Measurements from ENCODE around the gene ZSWIM6. TPM values are rescaled to one million over a fixed set of nuclear protein-coding genes. Genes with fewer than 3 reads are reported as not detected.

ZSWIM6 gene
- total RNA-seq, 1 donor from 2014 or later = 18.1 TPM

GRCh38 chr5:61569353-61569752, 237.3 kb downstream of the ZSWIM6 start:
- no peak overlapping the region for H3K27ac ChIP-seq
- intact Hi-C loops (cut with DNase I) = no loop called here
- TF ChIP-seq CTCF (IDR thresholded peaks at IDR 0.05) = no peak
- ATAC-seq = no peak
- no peaks in the 10 kb centered on the region for H3K4me1 ChIP-seq
- H3K9me3 ChIP-seq = no peaks in the 10 kb centered on the region
- H3K27me3 ChIP-seq (ENCODE audit: low read depth) = no peaks in the 10 kb centered on the region
- DNase-seq = no peak
- H3K36me3 ChIP-seq = no peaks in the 10 kb centered on the region
- no peak overlapping the region for H3K4me3 ChIP-seq

GRCh38 chr5:61570767-61571166, 238.7 kb downstream of the ZSWIM6 start:
- Histone ChIP-seq H3K4me1 (no peaks in the 10 kb centered on the region), H3K4me3 (no peak overlapping the region), H3K9me3 (no peaks in the 10 kb centered on the region), H3K36me3 (no peaks in the 10 kb centered on the region), H3K27me3 (ENCODE audit: low read depth) (no peaks in the 10 kb centered on the region), H3K27ac (no peak overlapping the region)
- no peak for ATAC-seq
- intact Hi-C loops (cut with DNase I) = no loop called here
- no peak for TF ChIP-seq CTCF (IDR thresholded peaks at IDR 0.05)
- no peak for DNase-seq

GRCh38 chr5:61572959-61573358, 240.9 kb downstream of the ZSWIM6 start:
- no peaks in the 10 kb centered on the region for H3K4me1 ChIP-seq
- no peak overlapping the region for H3K4me3 ChIP-seq
- no peak overlapping the region for H3K27ac ChIP-seq
- no peak for DNase-seq
- H3K27me3 ChIP-seq (ENCODE audit: low read depth) = no peaks in the 10 kb centered on the region
- no peaks in the 10 kb centered on the region for H3K9me3 ChIP-seq
- H3K36me3 ChIP-seq = no peaks in the 10 kb centered on the region
- TF ChIP-seq CTCF (IDR thresholded peaks at IDR 0.05) = no peak
- intact Hi-C loops (cut with DNase I) = no loop called here
- ATAC-seq = no peak

GRCh38 chr5:61575103-61575502, 243.0 kb downstream of the ZSWIM6 start:
- no peak for ATAC-seq
- H3K27ac ChIP-seq = no peak overlapping the region
- no peaks in the 10 kb centered on the region for H3K9me3 ChIP-seq
- H3K4me1 ChIP-seq = no peaks in the 10 kb centered on the region
- DNase-seq = no peak
- no peaks in the 10 kb centered on the region for H3K27me3 ChIP-seq (ENCODE audit: low read depth)
- no peak for TF ChIP-seq CTCF (IDR thresholded peaks at IDR 0.05)
- no peaks in the 10 kb centered on the region for H3K36me3 ChIP-seq
- no peak overlapping the region for H3K4me3 ChIP-seq
- intact Hi-C loops (cut with DNase I) = no loop called here

- no peaks in the 10 kb centered on the region for H3K27me3 ChIP-seq (ENCODE audit: low read depth)
- DNase-seq (no peak), ATAC-seq (no peak)
- no peak overlapping the region for H3K4me3 ChIP-seq
- no peaks in the 10 kb centered on the region for H3K4me1 ChIP-seq
- H3K27ac ChIP-seq = no peak overlapping the region
- no peaks in the 10 kb centered on the region for H3K36me3 ChIP-seq
- no peaks in the 10 kb centered on the region for H3K9me3 ChIP-seq
- intact Hi-C loops (cut with DNase I) = no loop called here
- TF ChIP-seq CTCF (IDR thresholded peaks at IDR 0.05) = no peak
Observed at GRCh38 chr5:61575581-61575980, 243.5 kb downstream of the ZSWIM6 start.

- intact Hi-C loops (cut with DNase I) = no loop called here
- TF ChIP-seq CTCF (IDR thresholded peaks at IDR 0.05) = no peak
- DNase-seq = no peak
Observed at GRCh38 chr5:61576556-61576955, 244.5 kb downstream of the ZSWIM6 start.

More at GRCh38 chr5:61576556-61576955, 244.5 kb downstream of the ZSWIM6 start:
- Histone ChIP-seq H3K27me3 (ENCODE audit: low read depth) (no peaks in the 10 kb centered on the region), H3K4me1 (no peaks in the 10 kb centered on the region), H3K4me3 (no peak overlapping the region), H3K27ac (no peak overlapping the region), H3K9me3 (no peaks in the 10 kb centered on the region), H3K36me3 (no peaks in the 10 kb centered on the region)
- ATAC-seq = no peak
